Measurements from ENCODE around the gene MTUS2. TPM values are rescaled to one million over a fixed set of nuclear protein-coding genes. Genes with fewer than 3 reads are reported as not detected.

MTUS2 gene
- total and polyA plus RNA-seq, 9 of the 15 experiments (the other 6 are each of a cell fraction or from before 2014, with no cell fraction given) = 0.01 to 0.28 (median 0.06) TPM; not detected in 1

DNA sequence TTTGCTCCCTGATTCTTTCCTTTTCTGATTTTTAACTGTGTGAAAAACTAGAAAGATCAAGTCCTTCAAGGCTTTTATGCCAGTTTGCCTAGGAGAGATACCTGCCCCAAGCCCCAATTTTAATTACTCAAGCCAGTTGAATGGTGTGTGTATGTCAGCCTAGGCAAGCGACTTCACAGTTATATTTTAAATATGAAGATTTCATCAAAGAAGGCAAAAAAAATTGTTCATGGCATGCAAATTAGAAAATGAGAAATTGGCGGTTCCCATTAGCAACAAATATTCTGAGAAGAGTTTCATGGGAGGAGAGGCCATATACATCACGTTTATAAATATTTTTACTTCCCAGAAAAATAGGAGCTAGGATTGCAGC is 607.8 kb downstream of the MTUS2 start:
- in situ Hi-C loops (cut with MboI) = no loop called here
- intact Hi-C loops (cut with micrococcal nuclease) = no loop called here
- no peak overlapping the region for H3K27ac ChIP-seq (ENCODE audit: extremely low read depth, low read depth, low read length)
- no peaks in the 10 kb centered on the region for H3K9me3 ChIP-seq (replicated peaks; ENCODE audit: control insufficient read depth, insufficient read depth, low read depth, low read length)
- H3K9ac ChIP-seq (ENCODE audit: insufficient read depth in 1 of 2, low read depth in 2 of 2, low read length in 2 of 2) = peak overlapping the region in 1 of 2 experiments; percentile 76; a peak in 1 of 4 replicates
- H3K4me1 ChIP-seq (replicated peaks in 1 of 2; ENCODE audit: control insufficient read depth in 2 of 2, insufficient read depth in 2 of 2, low read length in 2 of 2) = peaks cover 0 to 4% of the 10 kb centered on the region in 2 experiments; a peak in 1 of 5 replicates
- peaks cover 4% of the 10 kb centered on the region in 2 experiments; a peak in 2 of 5 replicates for H3K27me3 ChIP-seq (ENCODE audit: control insufficient read depth in 2 of 2, insufficient read depth in 2 of 2, low read length in 2 of 2)
- TF ChIP-seq CXXC5 (CRISPR knock-in tag; IDR thresholded peaks at IDR 0.05) (no peak), ZNF224 (CRISPR knock-in tag; IDR thresholded peaks at IDR 0.05) (no peak)
- peak overlapping the region; percentile 79 for H2AFZ ChIP-seq (ENCODE audit: low read depth, low read length)
- H3K36me3 ChIP-seq (ENCODE audit: control insufficient read depth, insufficient read depth, low read length) = no peaks in the 10 kb centered on the region
- ATAC-seq (no peak), DNase-seq (ENCODE audit: extremely low read depth in 1 of 4, low spot score in 3 of 4) (no peak), FAIRE-seq (no peak)
- BruUV-seq (replicated peaks) = no TSS peak
- no peaks in the 10 kb centered on the region for H4K20me1 ChIP-seq (replicated peaks; ENCODE audit: control insufficient read depth, insufficient read depth, low read length)
- H3K4me3 ChIP-seq = 0 out of 2 replicates have a peak overlapping the region, but pooled peaks have one; percentile 13
- H3K4me2 ChIP-seq (ENCODE audit: insufficient read depth, low read length) = peak overlapping the region; percentile 32; the same call in 1 of the 2 replicates
- 3% methylated on average over 3 of the region's 3 CpGs for WGBS (ENCODE audit: insufficient coverage, low coverage, missing lambda C conversion rate)
- no peaks in the 10 kb centered on the region for H3K9me1 ChIP-seq (ENCODE audit: control insufficient read depth, insufficient read depth, low read length)
- ChIA-PET CTCF (ENCODE audit: low intra/inter-chr PET ratio) (no interaction called here), POLR2A (no interaction called here)
- H3K79me2 ChIP-seq (ENCODE audit: control insufficient read depth, insufficient read depth, low read length) = no peaks in the 10 kb centered on the region

- POLR2A ChIA-PET = no interaction called here
- no TSS peak for BruUV-seq (replicated peaks)
- in situ Hi-C loops (cut with MboI) (no loop called here), intact Hi-C loops (cut with micrococcal nuclease) (no loop called here)
- Histone ChIP-seq H3K27me3 (ENCODE audit: control insufficient read depth in 2 of 2, insufficient read depth in 2 of 2, low read length in 2 of 2) (peaks cover 4% of the 10 kb centered on the region in 2 experiments; a peak in 2 of 5 replicates), H3K27ac (ENCODE audit: extremely low read depth, low read depth, low read length) (no peak overlapping the region), H3K4me2 (ENCODE audit: insufficient read depth, low read length) (peak overlapping the region; percentile 58), H4K20me1 (replicated peaks; ENCODE audit: control insufficient read depth, insufficient read depth, low read length) (no peaks in the 10 kb centered on the region), H3K79me2 (ENCODE audit: control insufficient read depth, insufficient read depth, low read length) (no peaks in the 10 kb centered on the region), H3K4me3 (0 out of 2 replicates have a peak overlapping the region, but pooled peaks have one; percentile 13), H2AFZ (ENCODE audit: low read depth, low read length) (peak overlapping the region; percentile 79), H3K9me3 (replicated peaks; ENCODE audit: control insufficient read depth, insufficient read depth, low read depth, low read length) (no peaks in the 10 kb centered on the region), H3K36me3 (ENCODE audit: control insufficient read depth, insufficient read depth, low read length) (no peaks in the 10 kb centered on the region), H3K9ac (ENCODE audit: insufficient read depth in 1 of 2, low read depth in 2 of 2, low read length in 2 of 2) (peak overlapping the region in 1 of 2 experiments; percentile 76; a peak in 1 of 4 replicates), H3K9me1 (ENCODE audit: control insufficient read depth, insufficient read depth, low read length) (no peaks in the 10 kb centered on the region), H3K4me1 (replicated peaks in 1 of 2; ENCODE audit: control insufficient read depth in 2 of 2, insufficient read depth in 2 of 2, low read length in 2 of 2) (peaks cover 0 to 4% of the 10 kb centered on the region in 2 experiments; a peak in 1 of 5 replicates)
- CTCF ChIA-PET (ENCODE audit: low intra/inter-chr PET ratio) = no interaction called here
- no peak for TF ChIP-seq ZNF3 (CRISPR knock-in tag; IDR thresholded peaks at IDR 0.05)
- TF ChIP-seq NRF1 (conservative IDR thresholded peaks at IDR 0.05 in 1 of 2, IDR thresholded peaks at IDR 0.05 in 1 of 2) = peak; percentile 51 to 60; a peak in 3 of 4 replicates
- FAIRE-seq = no peak
- peak; percentile 85 for ATAC-seq
- WGBS (ENCODE audit: insufficient coverage, low coverage, missing lambda C conversion rate) = 5% methylated on average over 27 of the region's 34 CpGs
- peak in 1 of 4 experiments; percentile 11 for DNase-seq (ENCODE audit: extremely low read depth in 1 of 4, low spot score in 3 of 4)
Measured at GRCh38 chr13:29428310-29429181, 608.4 kb downstream of the MTUS2 start.

All from K562 (cell line).